ENCODE measurements around the gene BPTF.

Gene BPTF

GRCh38 chr17:67867591-67867990, 42.3 kb downstream of the BPTF start:
- CTCF ChIA-PET, result no interaction called here
- POLR2A ChIA-PET, result no interaction called here
- Histone ChIP-seq H3K4me1 (ENCODE audit: control insufficient read depth, insufficient read depth, low read length) (peaks cover 4% of the 10 kb centered on the region; the same call in 1 of the 2 replicates), H3K36me3 (ENCODE audit: control insufficient read depth in 2 of 2, insufficient read depth in 1 of 2, low read length in 2 of 2) (peaks cover 12 to 13% of the 10 kb centered on the region in 2 experiments), H3K27ac (ENCODE audit: extremely low read depth, low read depth, low read length) (no peak overlapping the region), H3K9me3 (ENCODE audit: control insufficient read depth, insufficient read depth, low read depth, low read length) (no peaks in the 10 kb centered on the region), H3K4me3 (ENCODE audit: low read depth, low read length) (no peak overlapping the region)
- TF ChIP-seq ZNF777 (tag by site-specific recombination; IDR thresholded peaks at IDR 0.05; ENCODE audit: borderline replicate concordance) (no peak), ZBTB8A (tag by site-specific recombination; IDR thresholded peaks at IDR 0.05) (no peak), ZNF530 (tag by site-specific recombination; IDR thresholded peaks at IDR 0.05; ENCODE audit: low read depth) (no peak), HIC1 (tag by site-specific recombination; IDR thresholded peaks at IDR 0.05) (no peak), ZNF843 (tag by site-specific recombination; IDR thresholded peaks at IDR 0.05) (no peak), ZNF18 (tag by site-specific recombination; IDR thresholded peaks at IDR 0.05) (no peak), ZNF561 (tag by site-specific recombination; IDR thresholded peaks at IDR 0.05; ENCODE audit: borderline replicate concordance) (no peak), ZNF132 (tag by site-specific recombination; IDR thresholded peaks at IDR 0.05; ENCODE audit: borderline replicate concordance) (no peak), ZBTB11 (tag by site-specific recombination; conservative IDR thresholded peaks at IDR 0.05; ENCODE audit: low read depth) (no peak), ZNF837 (tag by site-specific recombination; IDR thresholded peaks at IDR 0.05) (no peak), ZNF341 (tag by site-specific recombination; IDR thresholded peaks at IDR 0.05; ENCODE audit: low read depth) (no peak), ZNF157 (tag by site-specific recombination; IDR thresholded peaks at IDR 0.05) (no peak), ZBTB7A (tag by site-specific recombination; IDR thresholded peaks at IDR 0.05; ENCODE audit: low read depth) (no peak), INSM2 (tag by site-specific recombination; IDR thresholded peaks at IDR 0.05) (no peak), ZNF701 (tag by site-specific recombination; IDR thresholded peaks at IDR 0.05) (no peak), GLIS1 (tag by site-specific recombination; IDR thresholded peaks at IDR 0.05) (no peak), GLIS2 (tag by site-specific recombination; IDR thresholded peaks at IDR 0.05) (no peak)

- H3K27ac ChIP-seq (ENCODE audit: extremely low read depth, low read depth, low read length), result no peak overlapping the region
- POLR2A ChIA-PET, result no interaction called here
- no peak overlapping the region for H3K4me3 ChIP-seq (ENCODE audit: low read depth, low read length)
- peaks cover 4% of the 10 kb centered on the region; the same call in 1 of the 2 replicates for H3K4me1 ChIP-seq (ENCODE audit: control insufficient read depth, insufficient read depth, low read length)
- H3K9me3 ChIP-seq (ENCODE audit: control insufficient read depth, insufficient read depth, low read depth, low read length), result no peaks in the 10 kb centered on the region
- peaks cover 12 to 13% of the 10 kb centered on the region in 2 experiments for H3K36me3 ChIP-seq (ENCODE audit: control insufficient read depth in 2 of 2, insufficient read depth in 1 of 2, low read length in 2 of 2)
- CTCF ChIA-PET, result no interaction called here
- no peak for TF ChIP-seq KLF16 (tag by site-specific recombination; IDR thresholded peaks at IDR 0.05)
- no peak for TF ChIP-seq ZNF202 (tag by site-specific recombination; IDR thresholded peaks at IDR 0.05; ENCODE audit: borderline replicate concordance)
- TF ChIP-seq ZNF600 (tag by site-specific recombination; IDR thresholded peaks at IDR 0.05), result no peak
- no peak for TF ChIP-seq ZNF335 (tag by site-specific recombination; conservative IDR thresholded peaks at IDR 0.05)
- no peak for TF ChIP-seq ZNF670 (tag by site-specific recombination; IDR thresholded peaks at IDR 0.05; ENCODE audit: low read depth)
- TF ChIP-seq ZNF707 (tag by site-specific recombination; IDR thresholded peaks at IDR 0.05), result no peak
- no peak for TF ChIP-seq ZNF274 (IDR thresholded peaks at IDR 0.05; ENCODE audit: low read length)
- TF ChIP-seq ZNF274 (tag by site-specific recombination; IDR thresholded peaks at IDR 0.05; ENCODE audit: borderline replicate concordance), result no peak
- TF ChIP-seq ZNF791 (tag by site-specific recombination; IDR thresholded peaks at IDR 0.05), result no peak
- TF ChIP-seq ATF2 (tag by site-specific recombination; IDR thresholded peaks at IDR 0.05; ENCODE audit: low read depth), result no peak
Measured at GRCh38 chr17:67868176-67868575, 42.9 kb downstream of the BPTF start.
